ENCODE measurements around the gene CATSPER3.

CATSPER3 gene

DNA sequence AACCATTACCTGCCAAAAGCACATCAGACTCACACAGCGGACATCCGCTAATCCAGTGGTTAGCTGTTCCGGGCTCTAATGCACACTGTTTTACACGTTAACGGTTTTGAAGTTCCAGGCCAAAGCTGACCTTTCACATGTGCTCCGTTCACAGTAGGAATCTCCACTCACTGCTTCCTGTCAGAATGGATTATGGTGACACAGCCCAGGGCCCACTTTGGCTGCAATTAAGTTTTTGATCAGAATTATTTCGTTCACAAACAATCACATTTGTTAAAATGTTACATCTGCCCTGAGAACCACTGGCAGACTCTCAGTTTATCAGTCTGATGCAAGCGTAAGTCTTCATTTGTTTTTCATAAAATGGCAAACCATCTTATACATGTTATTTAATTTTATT, 30.2 kb upstream of the CATSPER3 start:
- H3K4me3 ChIP-seq (ENCODE audit: low read depth, low read length), result no peak overlapping the region
- TF ChIP-seq, protein P1, sequence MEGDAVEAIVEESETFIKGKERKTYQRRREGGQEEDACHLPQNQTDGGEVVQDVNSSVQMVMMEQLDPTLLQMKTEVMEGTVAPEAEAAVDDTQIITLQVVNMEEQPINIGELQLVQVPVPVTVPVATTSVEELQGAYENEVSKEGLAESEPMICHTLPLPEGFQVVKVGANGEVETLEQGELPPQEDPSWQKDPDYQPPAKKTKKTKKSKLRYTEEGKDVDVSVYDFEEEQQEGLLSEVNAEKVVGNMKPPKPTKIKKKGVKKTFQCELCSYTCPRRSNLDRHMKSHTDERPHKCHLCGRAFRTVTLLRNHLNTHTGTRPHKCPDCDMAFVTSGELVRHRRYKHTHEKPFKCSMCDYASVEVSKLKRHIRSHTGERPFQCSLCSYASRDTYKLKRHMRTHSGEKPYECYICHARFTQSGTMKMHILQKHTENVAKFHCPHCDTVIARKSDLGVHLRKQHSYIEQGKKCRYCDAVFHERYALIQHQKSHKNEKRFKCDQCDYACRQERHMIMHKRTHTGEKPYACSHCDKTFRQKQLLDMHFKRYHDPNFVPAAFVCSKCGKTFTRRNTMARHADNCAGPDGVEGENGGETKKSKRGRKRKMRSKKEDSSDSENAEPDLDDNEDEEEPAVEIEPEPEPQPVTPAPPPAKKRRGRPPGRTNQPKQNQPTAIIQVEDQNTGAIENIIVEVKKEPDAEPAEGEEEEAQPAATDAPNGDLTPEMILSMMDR (IDR thresholded peaks at IDR 0.05; ENCODE audit: control insufficient read depth, extremely low read depth, insufficient read depth), result no peak
- DNase-seq (ENCODE audit: low read depth), result no peak

DNA sequence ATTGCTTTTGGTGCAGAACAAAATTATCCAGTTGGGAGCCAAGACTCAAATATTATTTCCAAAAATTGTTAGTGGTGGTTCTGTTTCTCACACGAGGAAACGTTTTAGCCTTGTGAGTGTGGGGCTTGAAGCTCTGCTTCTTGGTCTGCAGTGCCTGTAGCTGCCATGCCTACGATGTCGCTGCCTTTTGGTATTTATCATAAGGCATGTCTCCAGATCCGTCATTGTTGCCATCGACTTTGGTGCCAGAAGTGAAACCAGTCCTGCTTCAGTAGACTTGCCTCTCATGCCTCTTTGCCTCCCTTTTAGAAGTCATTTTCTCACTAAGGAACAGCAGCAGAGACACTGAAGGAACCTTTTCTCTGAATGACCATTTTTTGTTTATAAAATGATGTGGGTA, 29.7 kb upstream of the CATSPER3 start:
- no peak for DNase-seq (ENCODE audit: low read depth)
- no peak overlapping the region for H3K4me3 ChIP-seq (ENCODE audit: low read depth, low read length)
- TF ChIP-seq, protein P1 (IDR thresholded peaks at IDR 0.05; ENCODE audit: control insufficient read depth, extremely low read depth, insufficient read depth), result no peak

GRCh38 chr5:134939500-134939899, 28.2 kb upstream of the CATSPER3 start:
- H3K4me3 ChIP-seq (ENCODE audit: low read depth, low read length), result no peak overlapping the region
- TF ChIP-seq, protein P1 (IDR thresholded peaks at IDR 0.05; ENCODE audit: control insufficient read depth, extremely low read depth, insufficient read depth), result no peak
- no peak for DNase-seq (ENCODE audit: low read depth)

DNA sequence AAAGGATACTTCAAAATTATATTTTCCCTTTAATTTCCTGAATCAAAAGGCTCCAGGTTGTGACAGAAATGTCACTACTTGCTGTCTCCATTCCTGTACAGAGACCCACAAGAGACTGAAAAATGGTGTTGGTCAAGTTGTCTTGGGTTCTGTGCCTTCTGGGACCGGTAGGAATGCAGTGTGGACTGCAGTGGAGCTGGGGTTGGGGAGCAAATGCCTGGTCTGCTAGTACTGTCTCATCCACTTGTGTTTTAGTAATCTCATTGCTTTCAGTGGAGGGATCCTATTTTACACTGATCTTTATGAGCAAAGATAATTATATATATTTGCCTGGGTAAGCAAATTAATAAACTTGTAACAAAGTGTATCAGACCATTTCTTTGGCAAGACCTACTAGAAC, 24.2 kb upstream of the CATSPER3 start:
- TF ChIP-seq, protein P1 (IDR thresholded peaks at IDR 0.05; ENCODE audit: control insufficient read depth, extremely low read depth, insufficient read depth), result no peak
- no peak overlapping the region for H3K4me3 ChIP-seq (ENCODE audit: low read depth, low read length)
- DNase-seq (ENCODE audit: low read depth), result no peak

- TF ChIP-seq, protein P1 (IDR thresholded peaks at IDR 0.05; ENCODE audit: control insufficient read depth, extremely low read depth, insufficient read depth), result no peak
- no peak overlapping the region for H3K4me3 ChIP-seq (ENCODE audit: low read depth, low read length)
- DNase-seq (ENCODE audit: low read depth), result no peak
Observed at GRCh38 chr5:134944630-134945029, 23.1 kb upstream of the CATSPER3 start.

- TF ChIP-seq, protein P1 (IDR thresholded peaks at IDR 0.05; ENCODE audit: control insufficient read depth, extremely low read depth, insufficient read depth), result peak; percentile 3; the same call in 1 of the 2 replicates
- DNase-seq (ENCODE audit: low read depth), result no peak
- H3K4me3 ChIP-seq (ENCODE audit: low read depth, low read length), result no peak overlapping the region
Observed at GRCh38 chr5:134945041-134945440, 22.7 kb upstream of the CATSPER3 start.

DNA sequence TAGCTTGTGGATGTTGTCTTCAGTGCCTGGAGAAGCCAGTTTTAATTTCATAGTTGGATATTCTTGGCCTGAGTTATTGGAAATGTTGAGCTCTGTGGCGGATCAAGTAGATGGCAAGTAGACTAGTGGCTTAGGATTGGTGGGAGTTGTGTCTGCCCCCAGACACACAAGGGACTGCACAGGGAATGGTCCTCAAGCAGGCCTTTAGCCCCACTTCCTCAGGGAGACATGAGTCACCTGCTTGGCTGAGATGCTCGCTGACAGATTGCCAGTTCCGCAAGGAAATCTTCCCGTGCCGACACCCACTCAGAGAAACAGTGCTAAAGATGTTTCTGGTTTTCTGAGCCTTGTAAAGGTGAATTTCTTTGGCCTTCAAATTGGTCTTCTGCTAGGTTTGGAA, 18.8 kb upstream of the CATSPER3 start:
- H3K4me3 ChIP-seq (ENCODE audit: low read depth, low read length), result no peak overlapping the region
- DNase-seq (ENCODE audit: low read depth), result no peak
- TF ChIP-seq, protein P1 (IDR thresholded peaks at IDR 0.05; ENCODE audit: control insufficient read depth, extremely low read depth, insufficient read depth), result no peak
